A549 (cell line): ENCODE data around the gene IRGQ.

Experiments
- BHLHE40 ChIP-seq: IDR thresholded peaks from 2 replicates; pipeline ENCODE4 v1.6.1; 2012; ENCODE audit warnings: low read depth, low read length, inconsistent platforms
- CTCF ChIP-seq: fragments of >200 bp; sonication (Bioruptor Twin); formaldehyde crosslinking; IDR thresholded peaks from 3 replicates; pipeline ENCODE4 v1.5.1; 2016
- EHMT2 ChIP-seq: fragments of 200-600 bp; sonication (generic); IDR thresholded peaks from 2 replicates; pipeline ENCODE4 v1.6.1; 2016; ENCODE audit warnings: antibody characterized with exemption, low read depth, mild to moderate bottlenecking, moderate library complexity
- JUN ChIP-seq, 2 experiments: fragments of >200 bp; sonication (Bioruptor Twin); formaldehyde crosslinking; IDR thresholded peaks; 2 replicates in 1 of 2; 3 replicates in 1 of 2; pipeline ENCODE4 v1.6.1; 2016 to 2017
- JUNB ChIP-seq: fragments of >200 bp; sonication (Bioruptor Twin); formaldehyde crosslinking; IDR thresholded peaks from 2 replicates; pipeline ENCODE4 v1.6.1; 2016
- NR3C1 ChIP-seq: fragments of >200 bp; sonication (Bioruptor Twin); formaldehyde crosslinking; IDR thresholded peaks from 3 replicates; pipeline ENCODE4 v1.6.1; 2017
- POLR2A ChIP-seq: IDR thresholded peaks from 2 replicates; pipeline ENCODE4 v1.6.1; 2012; ENCODE audit warnings: mild to moderate bottlenecking, low read length
- RAD21 ChIP-seq, 2 experiments: fragments of >200 bp in 1 of 2; sonication (Bioruptor Twin) in 1 of 2; formaldehyde crosslinking in 1 of 2; IDR thresholded peaks in 1 of 2; conservative IDR thresholded peaks in 1 of 2; 2 replicates in 1 of 2; 3 replicates in 1 of 2; pipeline ENCODE4 v1.6.1; 2012 to 2018; ENCODE audit warnings: inconsistent platforms in 1 of 2
- RARB ChIP-seq: fragments of 250-450 bp; sonication (Bioruptor Pico); IDR thresholded peaks from 2 replicates; pipeline ENCODE4 v1.8.0; 2021; ENCODE audit warnings: mild to moderate bottlenecking, moderate library complexity
- REST ChIP-seq: fragments of 200-600 bp; sonication (generic); IDR thresholded peaks from 2 replicates; pipeline ENCODE4 v1.6.1; 2016; ENCODE audit warnings: antibody characterized with exemption, mild to moderate bottlenecking, moderate library complexity
- RFX5 ChIP-seq: fragments of 450-650 bp; IDR thresholded peaks from 2 replicates; pipeline ENCODE4 v1.7.1; 2014; ENCODE audit warnings: antibody characterized with exemption, mild to moderate bottlenecking, moderate library complexity
- SMC3 ChIP-seq: fragments of >200 bp; sonication (Bioruptor Twin); formaldehyde crosslinking; IDR thresholded peaks from 3 replicates; pipeline ENCODE4 v1.6.1; 2018; ENCODE audit warnings: inconsistent platforms
- ZNF302 ChIP-seq: fragments of 250-450 bp; sonication (Bioruptor Pico); IDR thresholded peaks from 2 replicates; pipeline ENCODE4 v1.9.0; 2021; ENCODE audit warnings: inconsistent platforms, mild to moderate bottlenecking, moderate library complexity

DNA sequence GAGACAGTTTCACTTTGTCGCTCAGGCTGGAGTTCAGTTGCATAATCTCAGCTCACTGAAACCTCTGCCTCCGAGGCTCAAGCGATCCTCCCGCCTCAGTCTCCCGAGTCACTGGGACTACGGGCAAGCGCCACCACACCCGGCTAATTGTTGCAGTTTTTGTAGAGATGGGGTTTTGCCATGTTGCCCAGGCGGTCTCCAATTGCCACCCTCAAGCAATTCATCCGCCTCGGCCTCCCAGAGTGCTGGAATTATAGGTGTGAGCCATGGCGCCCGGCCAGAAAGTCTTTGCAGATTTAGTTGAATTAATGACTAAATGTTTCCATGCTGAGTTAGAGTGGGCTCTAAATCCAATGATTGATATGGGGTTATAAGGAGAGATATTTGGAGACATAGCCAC, 48.2 kb upstream of the IRGQ start:
- TF ChIP-seq CTCF (no peak), REST (no peak), RFX5 (no peak), EHMT2 (no peak), JUN (IDR thresholded peaks at IDR 0.05) (no peak), POLR2A (no peak), JUNB (no peak), RARB (CRISPR knock-in tag) (no peak), NR3C1 (no peak), SMC3 (no peak), ZNF302 (CRISPR knock-in tag) (no peak), BHLHE40 (no peak), RAD21 (conservative IDR thresholded peaks at IDR 0.05 in 1 of 2, IDR thresholded peaks at IDR 0.05 in 1 of 2) (no peak)
